ENCODE data around the gene TFEB. TPM values are rescaled to one million over a fixed set of nuclear protein-coding genes. Genes with fewer than 3 reads are reported as not detected.

The TFEB gene
- total and polyA plus RNA-seq, 2 of the 8 experiments (the other 6 are each of a cell fraction or from before 2014, with no cell fraction given): 2.3 to 6.7 TPM

GRCh38 chr6:41716516-41717391 lies 18.7 kb downstream of the TFEB start:
- Histone ChIP-seq H2BK15ac (ENCODE audit: low read length) (no peak overlapping the region), H4K8ac (ENCODE audit: extremely low read depth, insufficient read depth, low read length) (0 out of 2 replicates have a peak overlapping the region, but pooled peaks have one; percentile 8), H3K27ac (ENCODE audit: low read depth, low read length) (no peak overlapping the region), H3K79me1 (ENCODE audit: low read depth, low read length) (no peaks in the 10 kb centered on the region), H3K23ac (ENCODE audit: insufficient read length) (no peak overlapping the region), H3K23me2 (ENCODE audit: low read depth, low read length) (peaks cover 2% of the 10 kb centered on the region; the same call in 1 of the 2 replicates), H2BK20ac (ENCODE audit: low read length) (no peak overlapping the region), H2AFZ (ENCODE audit: low read length) (no peak overlapping the region), H3K9me3 (ENCODE audit: insufficient read depth in 2 of 2, low read depth in 1 of 2, low read length in 1 of 2) (no peaks in the 10 kb centered on the region), H3K27me3 (replicated peaks in 1 of 4; ENCODE audit: control insufficient read depth in 3 of 4, extremely low read depth in 1 of 4, insufficient read depth in 3 of 4, low read length in 3 of 4) (no peaks in the 10 kb centered on the region; a peak in 1 of 7 replicates), H4K20me1 (replicated peaks in 1 of 2; ENCODE audit: control insufficient read depth in 1 of 2, insufficient read depth in 2 of 2, low read length in 2 of 2) (peaks cover 0 to 2% of the 10 kb centered on the region in 2 experiments), H3K4me2 (ENCODE audit: insufficient read depth in 1 of 2, low read depth in 2 of 2, low read length in 2 of 2) (no peak overlapping the region), H3K36me3 (ENCODE audit: control insufficient read depth in 2 of 4, insufficient read depth in 4 of 4, low read length in 3 of 4) (no peaks in the 10 kb centered on the region), H3K79me2 (ENCODE audit: control insufficient read depth in 1 of 2, insufficient read depth in 2 of 2, low read length in 2 of 2) (no peaks in the 10 kb centered on the region), H2AK5ac (ENCODE audit: low read depth, low read length) (no peak overlapping the region), H3K14ac (ENCODE audit: insufficient read length) (no peak overlapping the region), H3K56ac (replicated peaks; ENCODE audit: insufficient read length, low read depth, low read length) (no peak overlapping the region), H3K18ac (ENCODE audit: extremely low read depth, low read length) (no peak overlapping the region), H3K4me1 (replicated peaks in 1 of 4; ENCODE audit: control insufficient read depth in 3 of 4, insufficient read depth in 4 of 4, low read length in 3 of 4) (peaks cover 0 to 3% (median 0%) of the 10 kb centered on the region in 4 experiments; a peak in 1 of 7 replicates), H2BK12ac (ENCODE audit: low read depth, low read length) (no peak overlapping the region), H3K4me3 (ENCODE audit: extremely low read depth in 1 of 4, insufficient read depth in 2 of 4, low read depth in 3 of 4, low read length in 4 of 4) (no peak overlapping the region), H2BK120ac (replicated peaks; ENCODE audit: low read depth, low read length) (no peak overlapping the region), H4K91ac (replicated peaks; ENCODE audit: insufficient read length, low read length) (no peak overlapping the region), H3K9ac (replicated peaks in 1 of 4; ENCODE audit: extremely low read depth in 1 of 4, low read depth in 3 of 4, low read length in 3 of 4) (no peak overlapping the region), H2BK5ac (ENCODE audit: low read depth, low read length) (no peak overlapping the region), H3K4ac (replicated peaks; ENCODE audit: insufficient read length, low read depth, low read length) (no peak overlapping the region), H4K5ac (ENCODE audit: insufficient read length, low read depth, low read length) (no peak overlapping the region)
- DNase-seq (ENCODE audit: low read depth in 1 of 2, low spot score in 2 of 2): no peak
- POLR2A ChIA-PET (ENCODE audit: partially characterized antibody): interaction anchor here (1.2 to 2.7 kb wide), 4 partner anchors 9 to 17 kb away, joined by 3 to 9 read pairs (median 4); no protein-coding TSS in a partner anchor
- no peak for FAIRE-seq
- 92% methylated on average over 11 of the region's 11 CpGs; no CpG with 5 or more reads in 1 of the 2 experiments for WGBS, 2 experiments (ENCODE audit: extremely low coverage in 1 of 2, insufficient coverage in 1 of 2, insufficient read length in 1 of 2, insufficient replicate concordance in 2 of 2, low coverage in 1 of 2, low lambda C conversion rate in 2 of 2, missing lambda C conversion rate in 1 of 2)
- TF ChIP-seq KDM4A (IDR thresholded peaks at IDR 0.05; ENCODE audit: low read depth, low read length, severe bottlenecking) (no peak), RAD21 (IDR thresholded peaks at IDR 0.05 in 1 of 2, conservative IDR thresholded peaks at IDR 0.05 in 1 of 2; ENCODE audit: low read depth in 2 of 2, low read length in 2 of 2) (no peak), JUN (IDR thresholded peaks at IDR 0.05; ENCODE audit: low read depth, low read length) (no peak)
- CTCF ChIA-PET (ENCODE audit: partially characterized antibody): interaction anchor here (0.9 to 10.4 kb wide), 11 partner anchors 9 to 328 kb away, joined by 3 to 99 read pairs (median 4); no protein-coding TSS in a partner anchor
